Pancreas (tissue), 10 donors: ENCODE data around the gene DLGAP1. TPM values are rescaled to one million over a fixed set of nuclear protein-coding genes. Genes with fewer than 3 reads are reported as not detected.

Source experiments
- ATAC-seq, 4 donors: fragments of 200-7000 bp; cut with Tn5 transposase; one replicate each; pipeline versions ENCODE4 v1.8.0 to v1.9.1; 2020; ENCODE audit warnings: mild to moderate bottlenecking in 4 of 4, moderate library complexity in 4 of 4
- DNase-seq, 6 donors: peaks; one replicate each; pipeline ENCODE4 v3.0.0-alpha.2; 2020
- FAIRE-seq: peaks from 2 replicates; lab custom pipeline; 2012; peaks lifted over from hg19 to GRCh38; lab: Jason Lieb, UNC
- H3K27ac ChIP-seq, 4 donors: fragments of 200-600 bp; sonication (generic); 1 replicate in 3 of 4; 2 replicates in 1 of 4; pipeline versions ENCODE4 v1.5.0 to v1.8.0; 2020
- H3K27me3 ChIP-seq, 4 donors: fragments of 200-600 bp; one replicate each; pipeline ENCODE4 v1.8.0; 2021
- H3K36me3 ChIP-seq, 3 donors: fragments of 200-600 bp; sonication (generic) in 1 of 3; one replicate each; pipeline versions ENCODE4 v1.5.0 to v1.8.0; 2020 to 2021
- H3K4me1 ChIP-seq, 3 donors: fragments of 200-600 bp; one replicate each; pipeline ENCODE4 v1.8.0; 2021
- H3K4me3 ChIP-seq, 4 donors: fragments of 200-600 bp; sonication (generic) in 2 of 4; one replicate each; pipeline versions ENCODE4 v1.5.0 to v1.8.0; 2020 to 2021
- H3K9me3 ChIP-seq, 4 donors: fragments of 200-600 bp; one replicate each; pipeline ENCODE4 v1.8.0; 2021
- CTCF ChIP-seq, 4 donors: fragments of 200-600 bp; sonication (generic) in 3 of 4; IDR thresholded peaks; one replicate each; pipeline versions ENCODE4 v1.5.0 to v1.8.0; 2021; ENCODE audit warnings: antibody characterized with exemption in 4 of 4
- WGBS, 2 donors: extraction: QIAGEN DNeasy Blood & Tissue Kit; methylation state at CpG; one replicate each; pipeline ENCODE4 v1.1.7; 2013; 5-methylcytosine and 5-hydroxymethylcytosine counted together
- intact Hi-C, 3 donors: fragments of 100-400 bp; cut with DNase I; formaldehyde crosslinking; loops; one replicate each; pipeline versions ENCODE4 v1.11.1 to v1.14.2; 2022
- polyA plus RNA-seq, 2 donors: library from polyadenylated mRNA; stranded (reverse); fragments of 200-250 nt; gene quantifications; one replicate each; pipeline ENCODE4 v1.2.3, GENCODE V29; 2013
- total RNA-seq, 6 donors: library from RNA; stranded (reverse); fragmentation: NEBNext Ultra II Directional in 4 of 6; extraction: Animal tissue kit (Norgen Biotek cat#: 25700) in 4 of 6; gene quantifications; one replicate each; pipeline versions ENCODE4 v1.2.1 to v1.2.4, GENCODE V29; 2021 to 2023
- donor health status: healthy with polysubstance abuse.
- donor health status: DM: no; HTN: no; CAD: no; lungs with moderate emphysema.
- donor health status: DM: no; HTN: no; CAD: no.
- donor health status: control.
- donor health status: control.
- donor health status: Bipolar disorder and iron deficiency.
- donor health status: DM: yes; HTN: yes; CAD: no.
- donor health status: DM: no; HTN: no; CAD: no.
- donor health status: DM: no; HTN: no; CAD: no.
- donor health status: DM: yes; HTN: yes; CAD: no.

Gene DLGAP1
- total and polyA plus RNA-seq, 8 donors, result 0.12 to 0.62 (median 0.30) TPM; not detected in 2

GRCh38 chr18:4172196-4173100, 282.7 kb downstream of the DLGAP1 start:
- no peak for ATAC-seq
- Histone ChIP-seq H3K4me1 (no peaks in the 10 kb centered on the region), H3K27me3 (peaks cover 0 to 2% (median 0%) of the 10 kb centered on the region in 4 donors), H3K27ac (no peak overlapping the region), H3K9me3 (no peaks in the 10 kb centered on the region), H3K4me3 (no peak overlapping the region), H3K36me3 (no peaks in the 10 kb centered on the region)
- FAIRE-seq, result no peak
- no peak for TF ChIP-seq CTCF (IDR thresholded peaks at IDR 0.05)
- 73 to 77% methylated on average over 6 of the region's 6 CpGs for WGBS, 2 donors
- no peak for DNase-seq
- intact Hi-C loops, result no loop called here

GRCh38 chr18:4157352-4157751, 297.8 kb downstream of the DLGAP1 start:
- no peak for ATAC-seq
- FAIRE-seq, result no peak
- intact Hi-C loops, result no loop called here
- WGBS, 2 donors, result 68 to 72% methylated on average over 4 of the region's 4 CpGs
- no peak overlapping the region for H3K27ac ChIP-seq
- H3K9me3 ChIP-seq, result no peaks in the 10 kb centered on the region
- H3K27me3 ChIP-seq, result no peaks in the 10 kb centered on the region
- no peak overlapping the region for H3K4me3 ChIP-seq
- no peaks in the 10 kb centered on the region for H3K36me3 ChIP-seq
- TF ChIP-seq CTCF (IDR thresholded peaks at IDR 0.05), result no peak
- no peaks in the 10 kb centered on the region for H3K4me1 ChIP-seq
- DNase-seq, result no peak

GRCh38 chr18:4146797-4147196, 308.3 kb downstream of the DLGAP1 start:
- intact Hi-C loops, result no loop called here
- TF ChIP-seq CTCF (IDR thresholded peaks at IDR 0.05), result no peak
- Histone ChIP-seq H3K4me3 (no peak overlapping the region), H3K4me1 (no peaks in the 10 kb centered on the region), H3K27me3 (no peaks in the 10 kb centered on the region), H3K9me3 (no peaks in the 10 kb centered on the region), H3K36me3 (no peaks in the 10 kb centered on the region), H3K27ac (no peak overlapping the region)
- no peak for ATAC-seq
- 81 to 87% methylated on average over 1 of the region's 1 CpG for WGBS, 2 donors
- FAIRE-seq, result no peak
- DNase-seq, result no peak

GRCh38 chr18:4144201-4144600, 310.9 kb downstream of the DLGAP1 start:
- Histone ChIP-seq H3K27me3 (no peaks in the 10 kb centered on the region), H3K9me3 (no peaks in the 10 kb centered on the region), H3K4me1 (no peaks in the 10 kb centered on the region), H3K4me3 (no peak overlapping the region), H3K27ac (no peak overlapping the region), H3K36me3 (no peaks in the 10 kb centered on the region)
- DNase-seq (no peak), FAIRE-seq (no peak), ATAC-seq (no peak)
- 48 to 54% methylated on average over 1 of the region's 1 CpG for WGBS, 2 donors
- intact Hi-C loops, result no loop called here
- no peak for TF ChIP-seq CTCF (IDR thresholded peaks at IDR 0.05)

- H3K9me3 ChIP-seq, result no peaks in the 10 kb centered on the region
- TF ChIP-seq CTCF (IDR thresholded peaks at IDR 0.05), result no peak
- ATAC-seq (no peak), FAIRE-seq (no peak), DNase-seq (no peak)
- no peaks in the 10 kb centered on the region for H3K36me3 ChIP-seq
- H3K27me3 ChIP-seq, result no peaks in the 10 kb centered on the region
- intact Hi-C loops, result no loop called here
- H3K4me1 ChIP-seq, result no peaks in the 10 kb centered on the region
- 82 to 92% methylated on average over 1 of the region's 1 CpG for WGBS, 2 donors
- no peak overlapping the region for H3K4me3 ChIP-seq
- H3K27ac ChIP-seq, result no peak overlapping the region
These were observed 311.5 kb downstream of the DLGAP1 start for GRCh38 chr18:4143585-4143984.
